ENCODE measurements around the gene CDS1.
"Not testable (repeated sequence)": the region's sequence is repeated elsewhere in the genome, so short reads cannot be mapped to it uniquely, and the experiment has no call there.

Gene CDS1

GRCh38 chr4:84582988-84583875, at the start of gene CDS1:
TSS of gene CDS1 (plus strand) at chr4:84583127. CDS start at chr4:84583402, 275 bp downstream.
- DNase-seq (ENCODE audit: low read depth in 2 of 2), result no peak
- H3K4me3 ChIP-seq (replicated peaks in 1 of 2; ENCODE audit: low read depth in 2 of 2, low read length in 2 of 2), result peak within 1 kb of the TSS; percentile 50 to 61
- no peak for TF ChIP-seq CTCF (IDR thresholded peaks at IDR 0.05; ENCODE audit: low read depth, low read length)

- H3K4me3 ChIP-seq (replicated peaks in 1 of 2; ENCODE audit: low read depth in 2 of 2, low read length in 2 of 2), result no peak overlapping the region
- DNase-seq (ENCODE audit: low read depth in 2 of 2), result no peak
- TF ChIP-seq CTCF (IDR thresholded peaks at IDR 0.05; ENCODE audit: low read depth, low read length), result no peak
Measured at GRCh38 chr4:84535901-84536300, 47.0 kb upstream of the CDS1 start.

- no peak for TF ChIP-seq CTCF (IDR thresholded peaks at IDR 0.05; ENCODE audit: low read depth, low read length)
- H3K4me3 ChIP-seq (replicated peaks in 1 of 2; ENCODE audit: low read depth in 2 of 2, low read length in 2 of 2), result no peak overlapping the region
- DNase-seq (ENCODE audit: low read depth in 2 of 2), result no peak
Measured at GRCh38 chr4:84545093-84545492, 37.8 kb upstream of the CDS1 start.

- TF ChIP-seq CTCF (IDR thresholded peaks at IDR 0.05; ENCODE audit: low read depth, low read length), result no peak
- DNase-seq (ENCODE audit: low read depth in 2 of 2), result peak in 1 of 2 donors; percentile 9
- no peak overlapping the region for H3K4me3 ChIP-seq (replicated peaks in 1 of 2; ENCODE audit: low read depth in 2 of 2, low read length in 2 of 2)
Measured at GRCh38 chr4:84547211-84547610, 35.7 kb upstream of the CDS1 start.

GRCh38 chr4:84549191-84549590, 33.7 kb upstream of the CDS1 start:
- not testable (repeated sequence) for H3K4me3 ChIP-seq (replicated peaks in 1 of 2; ENCODE audit: low read depth in 2 of 2, low read length in 2 of 2); DNase-seq (ENCODE audit: low read depth in 2 of 2)

GRCh38 chr4:84562156-84562555, 20.8 kb upstream of the CDS1 start:
- DNase-seq (ENCODE audit: low read depth in 2 of 2), result no peak
- no peak overlapping the region for H3K4me3 ChIP-seq (replicated peaks in 1 of 2; ENCODE audit: low read depth in 2 of 2, low read length in 2 of 2)
- TF ChIP-seq CTCF (IDR thresholded peaks at IDR 0.05; ENCODE audit: low read depth, low read length), result no peak

- DNase-seq (ENCODE audit: low read depth in 2 of 2), result no peak
- no peak for TF ChIP-seq CTCF (IDR thresholded peaks at IDR 0.05; ENCODE audit: low read depth, low read length)
- H3K4me3 ChIP-seq (replicated peaks in 1 of 2; ENCODE audit: low read depth in 2 of 2, low read length in 2 of 2), result no peak overlapping the region
Measured at GRCh38 chr4:84563002-84563401, 19.9 kb upstream of the CDS1 start.

All from cardiac fibroblast (primary cell).